Heart left ventricle (tissue), 13 donors: ENCODE data around the gene GABARAPL2.

Experiments used
- CTCF ChIP-seq, 12 donors: fragments of 200-600 bp; sonication (generic) in 4 of 12; IDR thresholded peaks; one replicate each; pipeline versions ENCODE4 v1.5.0 to v1.8.0; 2018 to 2022; ENCODE audit warnings: antibody characterized with exemption in 12 of 12, mild to moderate bottlenecking in 5 of 12
- POLR2A ChIP-seq, 2 donors: fragments of 450-650 bp; IDR thresholded peaks; one replicate each; pipeline ENCODE4 v1.6.1; 2017; ENCODE audit warnings: antibody characterized with exemption in 2 of 2, mild to moderate bottlenecking in 2 of 2, moderate library complexity in 2 of 2
- donor health status: ischemic (EF 13 %, LVEDD 7.1; RV severe dilation, severe dysfunction).
- donor health status: DM: no; HTN: yes; CAD: no.
- donor health status: DM: no; HTN: no; CAD: no.
- donor health status: ischemic (EF 25% LVEDD 6.9; RV normal size, moderate dysfunction).
- donor health status: ischemic (EF 25% LVEDD 5.7; RV mildly dilated, moderate dysfunction).
- donor health status: ischemic (EF 35%, LVEDD 5.7; RV mildly dilated, moderate dysfunction).
- donor health status: nonischemic (EF 11% LVEDD 7.7; RV severe dilation, severe dysfunction).
- donor health status: DM: yes; HTN: yes; CAD: no.
- donor health status: PGD.
- donor health status: ischemic (EF 29% LVEDD 5.4; RV normal size, mild dysfunction).
- donor health status: nonischemic (EF 23%, LVEDD 6.1; RV moderate dilation, normal function).

- no peak for TF ChIP-seq CTCF (IDR thresholded peaks at IDR 0.05)
- no peak for TF ChIP-seq POLR2A (IDR thresholded peaks at IDR 0.05)
Measured at GRCh38 chr16:75532791-75533190, 33.4 kb upstream of the GABARAPL2 start.
